CD4-positive, alpha-beta T cell treated with Interleukin-4 for 1 hour (primary cell): ENCODE measurements around the gene STEEP1.
"Not testable (repeated sequence)": the region's sequence is repeated elsewhere in the genome, so short reads cannot be mapped to it uniquely, and the experiment has no call there.

ENCODE experiments used
- DNase-seq, 2 donors: peaks; one replicate each; pipeline ENCODE4 v3.0.0-alpha.2; 2020 to 2022

The STEEP1 gene

GRCh38 chrX:119529345-119530276 lies 35.6 kb downstream of the STEEP1 start:
- no peak for DNase-seq

- DNase-seq, result no peak
Observed at GRCh38 chrX:119523664-119524184, 41.5 kb downstream of the STEEP1 start.

- DNase-seq, result no peak
Observed at GRCh38 chrX:119521246-119521645, 44.0 kb downstream of the STEEP1 start.

GRCh38 chrX:119518371-119518770 lies 46.8 kb downstream of the STEEP1 start:
- no peak for DNase-seq

GRCh38 chrX:119516157-119516702 lies 49.0 kb downstream of the STEEP1 start:
- DNase-seq, result peak; percentile 63 to 69

GRCh38 chrX:119512146-119512800 lies 52.9 kb downstream of the STEEP1 start:
- DNase-seq, result peak; percentile 25 to 41

GRCh38 chrX:119507206-119507605 lies 58.0 kb downstream of the STEEP1 start:
- DNase-seq, result no peak

GRCh38 chrX:119505945-119506344 lies 59.3 kb downstream of the STEEP1 start:
- DNase-seq, result no peak

GRCh38 chrX:119505145-119505544 lies 60.1 kb downstream of the STEEP1 start:
- not testable (repeated sequence) for DNase-seq

GRCh38 chrX:119503484-119503861 lies 61.7 kb downstream of the STEEP1 start:
- DNase-seq, result no peak

- DNase-seq, result peak; percentile 46 to 57
Observed at GRCh38 chrX:119502727-119503483, 62.3 kb downstream of the STEEP1 start.

- DNase-seq, result no peak
Observed at GRCh38 chrX:119501511-119502148, 63.6 kb downstream of the STEEP1 start.

GRCh38 chrX:119500061-119500800 lies 65.0 kb downstream of the STEEP1 start:
- DNase-seq, result no peak

GRCh38 chrX:119497185-119497584 lies 68.0 kb downstream of the STEEP1 start:
- no peak for DNase-seq

- DNase-seq, result peak; percentile 19 to 26
Observed at GRCh38 chrX:119495734-119496726, 69.2 kb downstream of the STEEP1 start.

- DNase-seq, result not testable (repeated sequence)
Observed at GRCh38 chrX:119493851-119494495, 71.2 kb downstream of the STEEP1 start.

- DNase-seq, result no peak
Observed at GRCh38 chrX:119492463-119492862, 72.7 kb downstream of the STEEP1 start.

GRCh38 chrX:119489212-119490074 lies 75.8 kb downstream of the STEEP1 start:
- no peak for DNase-seq

GRCh38 chrX:119488749-119489148 lies 76.5 kb downstream of the STEEP1 start:
- DNase-seq, result peak; percentile 30 to 49
